ENCODE data around the gene NKIRAS1. TPM values are rescaled to one million over a fixed set of nuclear protein-coding genes. Genes with fewer than 3 reads are reported as not detected.
A peak's percentile ranks its signal among the peaks of the same experiment; 100 is the strongest.

Gene NKIRAS1
- total RNA-seq, 2 experiments from 2014 or later, result 4.0 to 4.7 TPM

- Histone ChIP-seq H3K4me3 (ENCODE audit: low read depth, low read length, poor library complexity, severe bottlenecking) (peak overlapping the region; percentile 72), H3K9me3 (ENCODE audit: low read length) (no peaks in the 10 kb centered on the region), H3K9me2 (ENCODE audit: insufficient read depth, low read length) (no peaks in the 10 kb centered on the region), H2AFZ (ENCODE audit: low read length) (peak overlapping the region; percentile 78), H4K20me1 (ENCODE audit: insufficient read depth, low read length) (no peaks in the 10 kb centered on the region), H3K36me3 (ENCODE audit: insufficient read depth, low read length) (no peaks in the 10 kb centered on the region), H3K27ac (ENCODE audit: low read depth, low read length, poor library complexity, severe bottlenecking) (peak overlapping the region; percentile 54), H3K4me1 (ENCODE audit: insufficient read depth, low read length, poor library complexity, severe bottlenecking) (peaks cover 37% of the 10 kb centered on the region), H3K79me2 (ENCODE audit: insufficient read depth, low read depth, low read length) (peaks cover 9% of the 10 kb centered on the region; the same call in 1 of the 2 replicates), H3K4me2 (ENCODE audit: low read length) (peak overlapping the region; percentile 92)
- POLR2A ChIA-PET, result interaction anchor here (0.7 to 1.5 kb wide), 4 partner anchors 11 to 29 kb away, joined by 3 to 6 read pairs (median 3); partner anchors contain the start of genes NKIRAS1 and RPL15
- TF ChIP-seq EZH2phosphoT487 (IDR thresholded peaks at IDR 0.05; ENCODE audit: borderline replicate concordance, low read depth, low read length) (no peak), CTCF (conservative IDR thresholded peaks at IDR 0.05; ENCODE audit: low read length) (no peak)
- intact Hi-C loops (cut with micrococcal nuclease; ENCODE audit: unreplicated experiment), result loop anchor here (1.0 to 10.0 kb wide), 7 partner anchors 29 to 744 kb away; partner anchors contain the start of genes RPL15, UBE2E1 and UBE2E2
- CTCF ChIA-PET (ENCODE audit: unreplicated experiment), result interaction anchor here (0.6 kb wide), 1 partner anchor 185 kb away, joined by 3 read pairs; no protein-coding TSS in a partner anchor
- BruUV-seq (replicated peaks), result no TSS peak
- DNase-seq (ENCODE audit: low spot score), result peak; percentile 95
Measured at GRCh38 chr3:23945913-23946687, 29.3 kb upstream of the NKIRAS1 start.

- H2AFZ ChIP-seq (ENCODE audit: low read length), result no peak overlapping the region
- BruUV-seq (replicated peaks), result no TSS peak
- H3K79me2 ChIP-seq (ENCODE audit: insufficient read depth, low read depth, low read length), result peaks cover 9% of the 10 kb centered on the region; the same call in 1 of the 2 replicates
- TF ChIP-seq EZH2phosphoT487 (IDR thresholded peaks at IDR 0.05; ENCODE audit: borderline replicate concordance, low read depth, low read length) (no peak), CTCF (conservative IDR thresholded peaks at IDR 0.05; ENCODE audit: low read length) (no peak)
- H3K4me3 ChIP-seq (ENCODE audit: low read depth, low read length, poor library complexity, severe bottlenecking), result peak overlapping the region; percentile 72
- H3K4me2 ChIP-seq (ENCODE audit: low read length), result peak overlapping the region; percentile 92
- H3K4me1 ChIP-seq (ENCODE audit: insufficient read depth, low read length, poor library complexity, severe bottlenecking), result peaks cover 33% of the 10 kb centered on the region
- no peak for DNase-seq (ENCODE audit: low spot score)
- H3K36me3 ChIP-seq (ENCODE audit: insufficient read depth, low read length), result no peaks in the 10 kb centered on the region
- intact Hi-C loops (cut with micrococcal nuclease; ENCODE audit: unreplicated experiment), result loop anchor here (1.0 to 10.0 kb wide), 7 partner anchors 28 to 743 kb away; partner anchors contain the start of genes RPL15, UBE2E1 and UBE2E2
- no peaks in the 10 kb centered on the region for H3K9me3 ChIP-seq (ENCODE audit: low read length)
- H3K9me2 ChIP-seq (ENCODE audit: insufficient read depth, low read length), result no peaks in the 10 kb centered on the region
- peak overlapping the region; percentile 54 for H3K27ac ChIP-seq (ENCODE audit: low read depth, low read length, poor library complexity, severe bottlenecking)
- CTCF ChIA-PET (ENCODE audit: unreplicated experiment), result no interaction called here
- no peaks in the 10 kb centered on the region for H4K20me1 ChIP-seq (ENCODE audit: insufficient read depth, low read length)
- POLR2A ChIA-PET, result no interaction called here
Measured at GRCh38 chr3:23945663-23945912, 28.8 kb upstream of the NKIRAS1 start.

Data from OCI-LY7 (cell line).